Mucosa of gallbladder (tissue), 1 donor: ENCODE data around the gene JCAD. TPM values are rescaled to one million over a fixed set of nuclear protein-coding genes. Genes with fewer than 3 reads are reported as not detected.

ENCODE experiments used
- DNase-seq: peaks from one replicate; pipeline ENCODE4 v3.0.0-alpha.2; 2020; ENCODE audit warnings: low spot score
- total RNA-seq: library from RNA; stranded (reverse); gene quantifications from one replicate; pipeline ENCODE4 v1.2.1, GENCODE V29; 2021
- donor health status: DM: no; HTN: no; CAD: no.

Gene JCAD
- total RNA-seq, 1 donor from 2014 or later: 25.8 TPM

DNA sequence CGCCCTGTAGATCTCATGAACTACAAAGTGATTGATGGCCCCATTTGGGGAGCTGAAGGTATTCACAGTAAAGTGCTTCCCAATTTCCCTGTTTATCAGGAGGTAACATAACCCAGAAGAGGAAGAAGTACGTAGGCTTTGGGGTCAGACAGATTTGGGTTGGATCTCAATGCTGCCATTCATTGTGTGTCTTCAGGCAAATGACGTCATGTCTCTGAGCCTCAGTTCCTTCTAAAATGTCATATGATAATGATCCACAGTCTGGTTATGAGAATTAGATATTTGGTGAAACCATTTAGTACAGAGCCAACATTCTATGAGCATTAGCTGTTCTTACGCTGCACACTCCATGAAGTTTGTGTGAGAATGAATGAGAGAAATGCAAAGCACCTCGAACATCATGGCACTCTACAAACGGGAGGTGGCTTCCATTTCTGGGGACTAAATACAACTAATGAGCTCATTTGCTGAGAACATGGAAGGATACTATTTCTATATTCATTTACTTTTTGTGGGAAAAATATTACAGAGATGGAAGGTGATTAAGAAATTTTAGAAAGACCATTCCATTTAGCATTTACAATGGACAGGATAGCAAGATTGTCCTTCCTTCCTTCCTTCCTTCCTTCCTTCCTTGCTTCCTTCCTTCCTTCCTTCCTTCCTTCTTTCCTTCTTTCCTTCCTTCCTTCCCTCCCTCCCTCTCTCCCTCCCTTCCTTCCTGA, 13.8 kb upstream of the JCAD start:
- no peak for DNase-seq

DNA sequence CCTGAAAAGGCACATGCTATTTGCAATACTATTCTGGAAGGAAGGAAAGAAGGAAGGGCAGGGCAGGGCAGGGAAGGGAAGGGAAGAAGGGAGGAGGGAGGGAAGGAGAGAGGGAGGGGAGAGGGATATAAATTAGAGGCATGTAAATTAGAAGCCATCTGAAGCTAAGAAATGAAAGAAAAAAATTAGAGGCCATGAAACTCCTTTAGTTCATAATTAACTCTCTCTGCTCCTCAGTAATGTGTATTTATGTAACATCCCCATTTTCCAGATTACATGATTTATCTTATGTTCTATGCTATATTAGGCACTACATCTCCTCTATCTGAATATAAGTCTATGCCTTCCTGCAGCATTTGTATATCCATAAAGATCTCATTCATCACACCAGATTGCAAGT, 12.7 kb upstream of the JCAD start:
- no peak for DNase-seq

DNA sequence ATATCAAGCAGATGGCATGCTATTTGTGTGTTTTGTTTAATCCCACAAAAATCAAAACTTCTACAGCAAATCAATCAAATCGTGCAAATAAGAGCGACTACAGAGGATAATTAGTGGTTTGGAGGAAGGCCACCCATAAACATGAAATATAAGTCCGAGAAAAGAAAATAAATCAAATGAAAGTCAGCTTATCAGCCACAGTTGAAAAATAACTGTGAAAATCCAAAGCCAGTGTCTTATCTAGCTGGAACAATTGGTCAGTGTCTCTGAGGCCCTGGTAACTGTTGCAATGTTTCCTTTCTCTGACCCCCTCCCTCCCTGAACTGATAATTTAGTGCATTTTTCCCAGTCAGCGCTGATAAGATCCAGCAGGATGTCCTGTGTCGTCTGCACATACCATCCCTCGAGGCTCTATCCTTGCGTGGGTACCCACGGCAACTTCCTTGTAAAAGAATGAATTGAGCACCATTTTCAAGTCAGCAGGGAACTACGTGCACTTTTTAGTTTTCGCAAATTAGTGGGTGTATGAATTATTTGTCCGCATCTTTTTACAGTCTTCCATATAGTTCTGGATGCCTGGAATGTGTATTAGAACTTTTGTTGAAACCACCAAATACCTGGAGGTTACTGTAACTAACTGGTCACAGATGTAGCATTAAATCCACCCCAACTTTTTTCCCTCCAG, 10.8 kb upstream of the JCAD start:
- no peak for DNase-seq

DNA sequence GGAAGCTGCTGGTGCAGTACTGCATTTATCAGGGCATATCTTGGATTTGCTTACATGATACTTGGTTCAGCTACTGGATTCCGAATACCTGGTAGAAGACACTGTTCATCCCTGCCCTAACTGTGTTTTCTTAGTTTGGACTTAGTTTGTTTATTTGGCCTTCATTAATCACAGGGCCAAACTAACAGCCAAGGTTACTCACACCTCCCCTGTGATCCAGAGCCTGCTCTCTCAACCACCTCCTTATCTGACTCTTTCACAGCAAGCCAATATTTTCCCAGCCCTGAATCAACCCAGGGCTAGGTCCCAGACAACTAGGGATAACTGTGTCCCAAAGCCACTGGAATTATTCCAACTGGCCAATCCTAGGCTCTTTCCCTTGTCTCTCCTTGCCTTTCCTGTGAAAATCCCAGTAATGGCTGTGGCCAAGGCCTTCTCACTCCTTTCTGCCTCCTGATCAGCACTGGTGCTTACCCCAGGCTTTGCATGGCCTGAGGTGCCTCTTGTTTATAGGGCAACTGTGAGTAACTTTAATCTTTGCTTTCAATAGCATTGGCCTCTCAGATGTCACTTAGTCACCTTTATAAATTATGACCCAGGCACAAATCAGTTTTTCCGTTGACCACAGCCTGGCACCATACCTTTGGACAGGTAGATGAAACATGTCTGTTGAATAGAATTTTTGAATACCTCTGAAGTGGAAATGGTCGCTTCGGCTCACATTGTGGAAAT, 9.3 kb upstream of the JCAD start:
- no peak for DNase-seq

DNA sequence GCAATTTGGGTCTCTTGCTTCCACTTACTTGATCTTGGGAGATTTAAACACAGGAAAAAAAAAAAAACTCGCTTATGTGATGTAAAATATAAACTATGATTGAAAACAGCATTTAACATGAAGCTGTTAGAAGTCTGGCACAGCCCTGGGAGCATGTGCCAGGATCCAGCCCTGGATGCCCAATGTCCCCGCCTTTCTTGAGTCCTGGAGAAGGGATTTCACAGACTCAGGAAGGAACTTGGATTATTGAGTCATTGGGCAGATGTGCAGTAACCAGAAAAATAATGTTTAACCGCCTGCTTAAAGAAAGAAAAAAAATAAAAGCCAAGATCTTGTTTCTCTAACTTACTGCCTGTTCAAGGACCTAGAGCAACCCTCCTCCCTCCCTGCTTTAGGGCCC, 3.7 kb upstream of the JCAD start:
- DNase-seq: no peak

DNA sequence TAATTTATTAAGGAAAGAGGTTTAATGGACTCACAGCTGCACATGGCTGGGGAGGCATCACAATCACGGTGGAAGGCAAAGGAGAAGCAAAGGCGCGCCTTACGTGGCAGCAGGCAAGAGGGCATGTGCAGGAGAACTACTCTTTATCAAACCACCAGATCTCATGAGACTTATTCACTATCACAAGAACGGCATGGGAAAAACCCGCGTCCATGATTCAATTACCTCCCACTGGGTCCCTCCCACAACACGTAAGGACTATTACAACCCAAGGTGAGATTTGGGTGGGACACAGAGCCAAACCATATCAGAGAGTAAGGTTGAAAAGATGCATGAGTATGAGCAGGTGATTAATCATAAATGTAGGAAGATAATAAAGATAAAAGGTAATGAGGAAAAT, 3.2 kb upstream of the JCAD start:
- no peak for DNase-seq

DNA sequence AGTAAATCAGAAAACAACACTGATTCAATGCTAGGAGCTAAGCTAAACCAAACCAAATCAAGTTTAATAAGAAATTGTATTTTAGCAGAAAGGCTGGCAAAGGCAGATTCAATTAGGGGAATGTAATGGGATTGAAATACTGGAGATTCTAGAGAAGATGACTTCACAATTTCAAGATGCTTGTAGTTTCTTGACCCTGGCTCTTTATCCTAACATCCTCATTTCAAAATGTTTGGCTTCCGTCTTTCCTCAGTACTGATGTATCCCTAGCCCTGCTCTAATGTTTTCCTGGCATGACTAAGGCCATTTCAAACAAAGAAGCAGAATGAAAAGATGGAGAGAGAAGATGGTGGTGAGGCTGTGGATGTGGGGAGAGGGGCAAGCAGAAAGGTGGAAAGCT, 2.7 kb upstream of the JCAD start:
- DNase-seq: no peak

DNA sequence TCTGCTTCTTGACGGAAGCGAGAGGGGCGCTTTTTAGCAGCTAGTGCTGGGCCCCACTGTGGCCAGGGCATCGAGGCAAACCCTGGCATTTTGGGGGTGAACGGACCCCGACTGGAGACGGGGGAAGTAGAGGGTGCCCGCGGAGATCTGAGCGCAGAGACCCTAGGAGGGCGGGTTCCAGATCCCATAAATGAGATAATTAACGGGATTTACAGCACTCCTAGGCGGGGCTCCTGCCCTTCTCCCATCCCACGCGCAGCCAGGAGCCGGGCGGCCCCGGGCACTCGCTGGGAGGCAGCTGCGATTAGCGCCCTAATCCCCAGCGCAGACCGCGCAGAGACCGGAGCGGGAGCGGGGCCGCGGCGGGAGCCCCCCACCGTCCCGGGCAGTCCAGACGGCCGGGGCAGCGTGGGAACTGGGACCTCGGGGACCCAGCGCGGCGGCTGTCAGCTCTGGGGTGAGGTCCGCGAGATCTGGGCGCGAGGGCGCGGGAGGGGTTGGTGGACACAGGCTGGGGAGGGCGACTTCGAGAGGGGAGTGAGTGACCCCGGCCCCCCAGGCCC, 735 bp downstream of the JCAD start:
- DNase-seq: no peak

DNA sequence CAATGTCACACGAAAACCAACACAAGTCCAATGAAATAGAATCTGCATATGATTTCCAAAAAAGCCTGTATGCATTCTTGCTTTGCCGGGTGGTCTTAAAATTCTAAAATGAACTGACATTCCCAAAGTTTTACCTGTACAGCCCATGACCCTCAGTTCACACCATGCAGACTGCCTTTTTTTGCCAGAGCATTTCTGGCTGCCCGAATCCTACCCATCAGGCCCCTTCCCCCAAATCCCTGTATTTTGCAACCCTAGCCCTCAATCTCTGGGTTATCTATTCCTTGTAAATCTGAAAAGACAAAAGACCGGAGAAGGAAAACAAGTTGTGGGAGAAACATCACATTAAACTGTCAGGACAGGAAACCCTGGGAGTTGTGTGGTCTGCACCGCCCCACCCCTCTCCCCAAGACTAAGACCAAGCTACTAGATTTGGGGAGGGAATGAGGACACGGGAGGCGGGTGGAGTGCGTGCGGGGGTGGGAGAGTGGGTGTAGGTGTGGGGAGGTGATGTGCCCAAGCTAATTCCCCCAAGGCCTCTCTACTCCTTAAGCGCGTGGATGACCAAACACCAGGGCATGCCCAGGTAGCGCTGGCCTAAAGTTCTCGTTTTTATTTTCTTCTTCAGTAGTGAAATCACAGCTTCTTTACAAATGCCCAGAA, 1.4 kb downstream of the JCAD start:
- no peak for DNase-seq

DNA sequence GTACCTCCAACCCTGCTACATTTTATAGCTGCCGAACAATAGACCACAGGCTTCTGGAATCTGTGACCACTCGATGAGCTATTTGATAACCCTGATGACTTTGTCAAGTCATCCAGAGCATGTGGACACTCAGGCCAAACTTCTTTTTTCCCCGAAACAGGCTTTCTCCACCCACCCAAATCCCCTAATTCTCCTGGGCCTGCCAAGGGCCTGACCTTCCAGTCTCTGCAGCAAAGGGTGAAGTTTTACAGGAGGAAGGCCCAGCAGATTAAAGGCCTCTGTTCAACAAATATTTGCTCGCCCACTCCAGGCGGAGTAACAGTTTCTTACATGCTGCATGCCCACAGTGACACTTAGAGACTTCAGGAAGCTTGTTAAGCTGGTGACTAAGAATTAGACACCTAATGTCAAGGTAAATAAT, 2.0 kb downstream of the JCAD start:
- no peak for DNase-seq

DNA sequence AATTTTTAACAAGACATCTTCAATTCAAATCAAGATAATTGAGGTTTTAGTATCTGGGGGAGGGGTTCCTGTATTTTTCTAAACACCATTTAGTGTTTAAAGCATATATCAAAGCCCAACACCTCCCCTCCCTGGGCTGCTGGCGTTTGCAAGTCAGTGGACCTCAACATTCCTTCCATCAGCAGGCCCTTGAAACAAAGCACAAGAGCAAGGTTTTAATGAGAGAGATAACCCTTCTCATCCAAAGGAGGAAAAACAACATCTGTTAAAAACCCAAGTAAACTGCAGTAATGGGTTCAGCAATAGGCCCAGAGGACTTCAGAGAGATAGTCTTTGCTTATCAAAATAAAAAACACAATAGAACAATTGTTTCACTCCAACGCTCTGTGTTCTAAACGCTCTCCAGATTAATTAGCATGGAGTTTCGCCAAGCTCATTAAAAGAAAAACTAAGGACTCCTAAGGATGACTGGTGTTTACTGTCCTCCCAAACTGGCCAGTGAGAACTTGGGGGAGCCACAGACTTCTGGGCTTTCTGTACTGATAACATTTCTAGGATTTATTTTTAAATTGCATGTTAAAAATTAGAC, 2.5 kb downstream of the JCAD start:
- DNase-seq: no peak

DNA sequence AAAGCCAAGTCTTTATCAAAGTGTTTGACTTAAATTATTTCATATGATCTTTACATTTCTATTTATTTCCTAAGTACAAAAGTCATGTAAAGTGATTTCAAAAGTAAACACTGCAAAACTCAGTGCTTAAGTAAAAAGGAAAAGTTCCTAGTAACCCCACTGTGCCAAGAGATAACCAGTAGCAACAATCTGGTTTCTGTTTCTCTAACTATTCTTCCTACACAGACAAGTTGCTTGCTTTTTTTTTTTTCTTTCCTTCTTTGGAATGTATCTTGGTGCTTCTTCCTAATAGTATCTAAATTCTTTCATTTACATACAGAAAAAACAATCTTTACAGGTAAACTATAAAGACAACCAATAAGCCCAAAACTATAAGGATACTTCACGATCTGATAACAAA, 3.1 kb downstream of the JCAD start:
- no peak for DNase-seq

DNA sequence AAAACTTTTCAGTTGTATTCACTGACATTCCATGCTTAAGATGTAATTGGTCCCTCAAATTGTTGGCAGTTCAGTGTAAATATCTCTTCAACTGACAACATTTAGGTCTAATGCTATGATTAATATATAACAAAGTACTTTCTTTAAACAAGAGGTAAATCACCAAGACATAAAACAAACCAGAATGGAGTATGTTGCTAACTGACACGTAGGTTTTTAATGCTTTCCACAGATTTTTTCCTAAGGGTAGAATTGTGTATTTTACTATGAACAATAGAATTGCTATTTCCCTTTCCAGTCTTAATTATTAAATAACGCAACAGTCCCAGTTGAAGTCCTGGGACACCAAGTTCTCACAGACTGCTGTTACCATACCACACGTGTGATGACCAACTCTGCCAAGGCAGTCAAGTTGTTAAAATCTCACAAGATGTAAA, 4.1 kb downstream of the JCAD start:
- no peak for DNase-seq

DNA sequence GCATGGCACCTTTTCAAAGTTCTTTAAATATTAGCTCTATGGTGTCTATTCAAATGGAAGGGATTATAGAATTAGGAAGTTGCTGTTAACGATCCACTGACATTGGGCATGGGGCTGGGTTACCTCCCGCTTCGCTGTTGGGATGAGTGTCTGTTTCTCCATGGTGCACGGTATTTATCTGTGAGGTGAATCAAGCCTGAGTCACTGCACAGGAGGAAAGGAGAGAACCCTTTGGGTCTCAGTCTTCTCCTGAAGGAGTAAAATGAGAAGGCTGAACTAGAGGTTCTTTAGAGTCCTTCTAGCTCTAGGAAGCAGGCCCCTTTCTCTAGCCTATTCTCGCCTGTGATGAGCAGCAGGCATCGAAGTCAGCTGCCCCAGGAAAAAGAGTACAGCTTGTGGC, 7.3 kb downstream of the JCAD start:
- DNase-seq: no peak

DNA sequence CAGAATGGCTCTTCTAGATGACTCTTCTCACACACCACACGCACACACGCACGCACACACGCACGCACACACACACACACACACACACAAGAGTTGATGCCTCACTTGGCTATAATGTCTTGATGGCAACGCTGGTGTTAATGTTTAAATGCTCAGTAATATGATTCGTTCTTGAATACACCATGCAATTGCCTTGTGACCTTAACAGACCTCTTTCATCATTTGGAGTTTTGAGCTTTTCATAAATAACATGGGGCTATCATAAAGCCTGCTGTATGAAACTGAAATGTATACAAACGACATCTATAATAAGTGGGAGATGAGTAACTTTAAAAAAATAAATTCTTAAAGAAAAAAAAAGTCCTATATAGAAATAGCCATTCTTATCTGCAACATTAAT, 8.2 kb downstream of the JCAD start:
- no peak for DNase-seq

DNA sequence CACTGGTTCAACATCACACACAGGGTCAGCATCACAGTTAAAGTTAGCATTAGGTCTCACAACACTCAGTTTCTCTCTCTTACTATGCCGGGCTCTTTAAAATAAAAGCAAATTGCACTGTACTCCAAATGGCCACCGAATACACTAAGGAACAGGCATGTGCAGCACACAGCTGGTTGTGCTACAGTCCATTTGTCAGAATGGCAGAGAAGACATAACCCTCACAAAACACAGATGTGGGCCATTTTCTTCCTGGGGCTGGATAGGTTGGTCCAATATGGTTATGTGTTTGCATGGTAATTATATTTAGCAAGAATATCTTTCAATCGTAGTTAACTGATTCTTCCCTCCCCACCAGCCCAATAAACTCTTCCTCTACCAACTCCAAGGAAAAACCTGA, 9.0 kb downstream of the JCAD start:
- no peak for DNase-seq

DNA sequence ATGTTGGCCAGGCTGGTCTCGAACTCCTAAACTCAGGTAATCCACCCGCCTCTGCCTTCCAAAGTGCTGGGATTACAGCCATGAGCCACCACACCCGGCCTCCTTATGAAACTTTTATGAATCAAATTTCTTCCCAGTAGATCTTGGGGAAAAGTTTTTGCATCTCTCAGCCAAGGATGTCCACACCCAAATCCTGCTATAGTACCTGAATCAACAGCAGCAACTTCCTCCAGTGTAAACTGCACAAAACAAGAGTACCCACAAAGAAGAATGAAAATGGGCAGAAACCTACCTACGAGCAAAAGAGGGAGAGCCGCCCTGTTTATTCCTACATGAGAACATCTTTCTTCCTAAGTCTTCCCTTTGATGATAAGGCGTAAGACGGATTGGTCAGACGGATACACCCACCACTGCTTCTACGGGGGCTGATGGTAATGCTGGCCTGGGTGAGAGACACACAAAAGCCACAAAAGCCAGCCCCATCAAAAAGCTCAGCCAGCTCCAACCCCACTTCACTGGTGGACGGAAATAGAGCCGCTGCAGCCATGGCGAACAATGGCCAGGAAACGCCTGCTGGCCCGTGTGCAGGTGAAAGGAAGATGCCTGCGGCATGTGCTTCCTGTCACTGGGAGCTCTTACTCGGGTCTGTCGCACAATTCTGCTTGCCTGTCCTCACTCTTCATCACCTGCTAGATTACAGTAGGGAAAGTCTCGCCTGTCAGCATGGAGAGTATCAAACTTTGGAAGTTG, 10.4 kb downstream of the JCAD start:
- DNase-seq: no peak

DNA sequence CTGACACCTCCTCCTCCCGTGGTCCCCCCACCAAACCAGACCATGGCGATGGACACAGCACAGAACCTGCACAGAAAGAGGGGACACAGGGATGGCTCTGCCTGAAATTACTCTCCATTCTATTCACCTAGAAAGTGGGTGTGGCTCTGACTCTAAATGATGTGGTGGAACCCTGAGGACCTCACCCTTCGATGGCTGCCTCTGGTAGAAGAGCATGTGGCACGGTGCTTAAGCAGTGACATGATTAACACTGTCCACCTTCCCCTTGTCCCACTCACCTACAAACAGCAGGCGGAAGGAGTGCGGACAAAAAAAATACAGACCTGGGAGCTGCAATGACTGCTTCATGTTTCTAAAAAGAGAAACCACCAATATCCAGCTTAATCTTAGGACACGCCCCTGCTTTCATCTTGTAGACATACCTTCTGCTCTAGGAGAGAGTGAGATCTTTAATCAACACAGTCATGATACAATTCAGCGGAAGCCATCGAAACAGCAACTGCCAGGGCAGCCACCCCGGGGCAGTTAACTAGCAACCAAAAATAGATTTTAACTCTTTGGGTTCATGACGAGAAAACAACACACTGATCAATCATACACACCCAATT, 11.4 kb downstream of the JCAD start:
- DNase-seq: no peak

DNA sequence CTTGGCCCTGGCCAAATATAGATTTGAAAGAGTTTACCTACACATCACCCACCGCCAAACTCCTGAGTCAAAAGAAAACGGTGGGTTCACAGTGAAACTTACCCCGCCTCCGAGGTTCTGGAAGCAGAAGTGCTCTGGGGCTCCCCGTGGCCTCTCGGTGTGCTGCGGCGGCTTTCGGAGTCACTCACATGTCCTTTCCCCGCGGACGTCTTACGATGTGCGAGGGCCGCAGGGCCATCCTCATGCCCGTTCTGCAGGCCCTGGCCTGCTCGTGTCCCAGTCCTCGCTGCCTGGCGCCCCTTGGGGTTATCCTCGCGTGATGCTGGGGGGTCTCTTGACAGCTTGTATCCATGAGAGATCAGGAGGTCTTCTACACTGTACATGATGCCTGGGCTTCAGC, 12.0 kb downstream of the JCAD start:
- DNase-seq: no peak

DNA sequence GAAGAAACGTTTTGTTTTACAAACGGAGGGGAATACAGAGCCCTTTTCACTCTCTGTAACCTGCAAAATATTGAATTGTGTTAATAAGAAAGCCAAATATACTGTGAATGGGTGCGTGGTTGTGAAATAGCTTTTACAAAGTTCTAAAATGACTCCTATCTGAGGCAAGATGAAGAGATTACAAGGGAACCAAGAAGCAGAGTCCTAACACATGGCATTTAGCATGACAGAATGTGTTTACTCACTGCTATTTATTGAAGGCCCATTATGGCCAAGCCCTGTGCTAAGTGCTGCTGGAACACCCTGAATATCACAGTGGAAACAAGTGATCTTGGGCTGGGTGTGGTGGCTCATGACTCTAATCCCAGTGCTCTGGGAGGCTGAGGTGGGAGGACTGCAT, 12.9 kb downstream of the JCAD start:
- no peak for DNase-seq

DNA sequence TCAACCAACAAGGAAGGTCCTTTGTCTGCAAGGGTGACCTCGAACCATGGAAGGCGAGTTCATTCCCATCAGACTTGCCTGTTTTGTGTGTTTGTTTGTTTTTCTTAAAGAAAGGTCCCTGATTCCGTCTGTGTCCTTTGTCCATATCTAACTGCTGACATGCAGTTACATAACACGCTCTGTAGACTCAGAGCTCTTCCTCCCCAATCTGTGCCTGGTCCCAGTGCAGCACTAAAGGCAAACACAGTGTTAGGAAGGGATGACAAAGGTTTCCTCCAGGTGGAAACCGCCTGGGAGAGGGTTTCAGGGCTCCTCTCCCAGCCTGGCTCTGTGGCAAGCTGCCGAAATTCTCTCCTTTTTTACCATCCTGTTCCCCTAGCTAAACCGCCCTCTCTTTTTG, 13.4 kb downstream of the JCAD start:
- DNase-seq: no peak
